Mucosa of rectum (tissue), 2 donors: ENCODE measurements around the gene CLK3.
"Not testable (repeated sequence)": the region's sequence is repeated elsewhere in the genome, so short reads cannot be mapped to it uniquely, and the experiment has no call there.

Experiments used
- H3K27ac ChIP-seq, 2 donors: one replicate each; pipeline ENCODE4 v1.7.0; 2013; ENCODE audit warnings: inconsistent platforms in 2 of 2, low read depth in 2 of 2, low read length in 2 of 2
- H3K27me3 ChIP-seq, 2 donors: one replicate each; pipeline ENCODE4 v1.7.0; 2013; ENCODE audit warnings: low read length in 2 of 2; ENCODE audit not compliant: control insufficient read depth in 2 of 2, insufficient read depth in 2 of 2
- H3K36me3 ChIP-seq, 2 donors: one replicate each; pipeline ENCODE4 v1.7.0; 2013; ENCODE audit warnings: low read length in 2 of 2; ENCODE audit not compliant: control insufficient read depth in 2 of 2, insufficient read depth in 2 of 2
- H3K4me1 ChIP-seq, 2 donors: one replicate each; pipeline ENCODE4 v1.7.0; 2013; ENCODE audit warnings: low read length in 2 of 2, mild to moderate bottlenecking in 1 of 2; ENCODE audit not compliant: control insufficient read depth in 2 of 2, insufficient read depth in 2 of 2
- H3K4me3 ChIP-seq, 2 donors: one replicate each; pipeline ENCODE4 v1.7.0; 2013; ENCODE audit warnings: low read length in 2 of 2
- H3K9ac ChIP-seq, 2 donors: one replicate each; pipeline ENCODE4 v1.7.0; 2013; ENCODE audit warnings: low read length in 2 of 2, low read depth in 1 of 2, mild to moderate bottlenecking in 1 of 2
- H3K9me3 ChIP-seq, 2 donors: one replicate each; pipeline ENCODE4 v1.7.0; 2013; ENCODE audit warnings: low read length in 2 of 2; ENCODE audit not compliant: control insufficient read depth in 2 of 2
- donor health status: healthy.
- donor health status: Normal muscosa, but diverticular disease.

CLK3 gene

GRCh38 chr15:74653426-74654102, 37.9 kb downstream of the CLK3 start:
- Histone ChIP-seq H3K27ac (no peak overlapping the region), H3K27me3 (no peaks in the 10 kb centered on the region), H3K9ac (no peak overlapping the region), H3K9me3 (no peaks in the 10 kb centered on the region), H3K4me1 (peaks cover 12 to 17% of the 10 kb centered on the region in 2 donors), H3K4me3 (no peak overlapping the region), H3K36me3 (peaks cover 10 to 11% of the 10 kb centered on the region in 2 donors)

- Histone ChIP-seq H3K4me1 (peaks cover 12 to 17% of the 10 kb centered on the region in 2 donors), H3K9me3 (no peaks in the 10 kb centered on the region), H3K36me3 (peaks cover 3 to 8% of the 10 kb centered on the region in 2 donors), H3K4me3 (no peak overlapping the region), H3K9ac (no peak overlapping the region), H3K27me3 (no peaks in the 10 kb centered on the region), H3K27ac (no peak overlapping the region)
These were observed 39.8 kb downstream of the CLK3 start for GRCh38 chr15:74655424-74655823.

GRCh38 chr15:74656935-74657535, 41.4 kb downstream of the CLK3 start:
- Histone ChIP-seq H3K9me3 (no peaks in the 10 kb centered on the region), H3K4me3 (no peak overlapping the region), H3K27me3 (no peaks in the 10 kb centered on the region), H3K36me3 (peaks cover 3% of the 10 kb centered on the region in 2 donors), H3K4me1 (peaks cover 14 to 18% of the 10 kb centered on the region in 2 donors), H3K9ac (no peak overlapping the region), H3K27ac (no peak overlapping the region)

- no peaks in the 10 kb centered on the region for H3K27me3 ChIP-seq
- H3K27ac ChIP-seq, result no peak overlapping the region
- H3K4me3 ChIP-seq, result no peak overlapping the region
- H3K4me1 ChIP-seq, result peaks cover 14 to 24% of the 10 kb centered on the region in 2 donors
- no peak overlapping the region for H3K9ac ChIP-seq
- no peaks in the 10 kb centered on the region for H3K9me3 ChIP-seq
- H3K36me3 ChIP-seq, result peaks cover 3% of the 10 kb centered on the region in 2 donors
These were observed 42.2 kb downstream of the CLK3 start for GRCh38 chr15:74657846-74658245.

- not testable (repeated sequence) for H3K27me3 ChIP-seq, H3K4me3 ChIP-seq, H3K9me3 ChIP-seq, H3K9ac ChIP-seq, H3K27ac ChIP-seq, H3K36me3 ChIP-seq
- H3K4me1 ChIP-seq, result peaks cover 14 to 20% of the 10 kb centered on the region in 2 donors
These were observed 45.6 kb downstream of the CLK3 start for GRCh38 chr15:74661280-74661679.

GRCh38 chr15:74662064-74662860, 46.6 kb downstream of the CLK3 start:
- no peaks in the 10 kb centered on the region for H3K9me3 ChIP-seq
- no peak overlapping the region for H3K9ac ChIP-seq
- H3K4me3 ChIP-seq, result no peak overlapping the region
- H3K4me1 ChIP-seq, result peaks cover 14 to 20% of the 10 kb centered on the region in 2 donors
- H3K27ac ChIP-seq, result peak overlapping the region in 1 of 2 donors; percentile 53
- no peaks in the 10 kb centered on the region for H3K36me3 ChIP-seq
- no peaks in the 10 kb centered on the region for H3K27me3 ChIP-seq

GRCh38 chr15:74663303-74664027, 47.8 kb downstream of the CLK3 start:
- Histone ChIP-seq H3K9ac (no peak overlapping the region), H3K4me3 (no peak overlapping the region), H3K9me3 (no peaks in the 10 kb centered on the region), H3K27me3 (no peaks in the 10 kb centered on the region), H3K36me3 (no peaks in the 10 kb centered on the region), H3K4me1 (peaks cover 14 to 20% of the 10 kb centered on the region in 2 donors), H3K27ac (peak overlapping the region; percentile 54 to 67)

- Histone ChIP-seq H3K9ac (no peak overlapping the region), H3K4me1 (peaks cover 14 to 20% of the 10 kb centered on the region in 2 donors), H3K27ac (peak overlapping the region; percentile 54 to 67)
These were observed 48.5 kb downstream of the CLK3 start for GRCh38 chr15:74664028-74664616.

GRCh38 chr15:74664670-74665069, 49.0 kb downstream of the CLK3 start:
- H3K9ac ChIP-seq, result no peak overlapping the region
- no peak overlapping the region for H3K4me3 ChIP-seq
- no peaks in the 10 kb centered on the region for H3K27me3 ChIP-seq
- no peaks in the 10 kb centered on the region for H3K36me3 ChIP-seq
- H3K27ac ChIP-seq, result peak overlapping the region; percentile 49 to 67
- peaks cover 14 to 20% of the 10 kb centered on the region in 2 donors for H3K4me1 ChIP-seq
- H3K9me3 ChIP-seq, result no peaks in the 10 kb centered on the region

More at GRCh38 chr15:74664028-74664616, 48.5 kb downstream of the CLK3 start:
- Histone ChIP-seq H3K9me3 (no peaks in the 10 kb centered on the region), H3K36me3 (no peaks in the 10 kb centered on the region), H3K4me3 (no peak overlapping the region), H3K27me3 (no peaks in the 10 kb centered on the region)
